ENCODE measurements around the gene GNPTAB.
"Not testable (repeated sequence)": the region's sequence is repeated elsewhere in the genome, so short reads cannot be mapped to it uniquely, and the experiment has no call there.

GRCh38 chr12:101812716-101813115 is 18.0 kb downstream of the GNPTAB start:
- TF ChIP-seq CTCF, POLR2A (IDR thresholded peaks at IDR 0.05): not testable (repeated sequence)
